HepG2 (cell line): ENCODE results near the gene NRSN2. TPM values are rescaled to one million over a fixed set of nuclear protein-coding genes. Genes with fewer than 3 reads are reported as not detected.

ENCODE experiments used
- ATAD3A ChIP-seq: sonication (generic); formaldehyde crosslinking; IDR thresholded peaks from 2 replicates; pipeline ENCODE4 v1.4.0; 2020; ENCODE audit warnings: missing genetic modification reagents
- BORCS8-MEF2B ChIP-seq: sonication (generic); formaldehyde crosslinking; IDR thresholded peaks from 2 replicates; pipeline ENCODE4 v1.8.0; 2022; ENCODE audit warnings: mild to moderate bottlenecking, missing genetic modification reagents
- BRCA1 ChIP-seq: sonication (generic); formaldehyde crosslinking; IDR thresholded peaks from 2 replicates; pipeline ENCODE4 v1.4.0; 2020; ENCODE audit warnings: missing genetic modification reagents
- DR1 ChIP-seq: sonication (generic); formaldehyde crosslinking; IDR thresholded peaks from 2 replicates; pipeline ENCODE4 v1.8.0; 2021; ENCODE audit warnings: mild to moderate bottlenecking, missing genetic modification reagents, inconsistent platforms
- FOXA3 ChIP-seq: IDR thresholded peaks from 2 replicates; pipeline ENCODE4 v1.6.1; 2016; ENCODE audit warnings: missing genetic modification reagents, missing compliant biosample characterization
- GRHL1 ChIP-seq: sonication (generic); formaldehyde crosslinking; conservative IDR thresholded peaks from 2 replicates; pipeline ENCODE4 v1.8.0; 2022; ENCODE audit warnings: missing genetic modification reagents
- HCFC1 ChIP-seq: fragments of 150-350 bp; IDR thresholded peaks from 2 replicates; pipeline ENCODE4 v1.6.1; 2014; ENCODE audit warnings: low read depth, low read length
- HNRNPH1 ChIP-seq: fragments of 200-400 bp; formaldehyde crosslinking; optimal IDR thresholded peaks from 2 replicates; pipeline ENCODE3; 2017; ENCODE audit warnings: mild to moderate bottlenecking, low read depth, low read length
- NFKB2 ChIP-seq: sonication (generic); formaldehyde crosslinking; IDR thresholded peaks from 2 replicates; pipeline ENCODE4 v1.4.0; 2020; ENCODE audit warnings: missing genetic modification reagents, borderline replicate concordance
- PAF1 ChIP-seq: IDR thresholded peaks from 2 replicates; pipeline ENCODE4 v1.6.1; 2016; ENCODE audit warnings: missing genetic modification reagents, missing compliant biosample characterization
- PHF20 ChIP-seq: sonication (generic); formaldehyde crosslinking; IDR thresholded peaks from 2 replicates; pipeline ENCODE4 v1.5.0; 2020; ENCODE audit warnings: mild to moderate bottlenecking, missing genetic modification reagents
- POLR2AphosphoS5 ChIP-seq: IDR thresholded peaks from 2 replicates; pipeline ENCODE4 v1.6.1; 2012; ENCODE audit warnings: low read depth, low read length
- SAP130 ChIP-seq: IDR thresholded peaks from 2 replicates; pipeline ENCODE4 v1.6.1; 2016; ENCODE audit warnings: low read depth
- STAG1 ChIP-seq: sonication (generic); formaldehyde crosslinking; IDR thresholded peaks from 2 replicates; pipeline ENCODE4 v1.4.0; 2020; ENCODE audit warnings: missing genetic modification reagents
- TFDP2 ChIP-seq: sonication (generic); formaldehyde crosslinking; IDR thresholded peaks from 2 replicates; pipeline ENCODE4 v1.4.0; 2020; ENCODE audit warnings: missing genetic modification reagents
- THAP11 ChIP-seq: IDR thresholded peaks from 2 replicates; pipeline ENCODE4 v1.6.1; 2016; ENCODE audit warnings: missing biosample characterization, missing genetic modification reagents
- TOE1 ChIP-seq: sonication (generic); formaldehyde crosslinking; IDR thresholded peaks from 2 replicates; pipeline ENCODE4 v1.4.0; 2020; ENCODE audit warnings: mild to moderate bottlenecking, missing genetic modification reagents
- UBTF ChIP-seq: sonication (generic); formaldehyde crosslinking; IDR thresholded peaks from 2 replicates; pipeline ENCODE4 v1.4.0; 2020; ENCODE audit warnings: mild to moderate bottlenecking, missing genetic modification reagents
- YY1 ChIP-seq: IDR thresholded peaks from 2 replicates; pipeline ENCODE4 v1.6.1; 2011; ENCODE audit warnings: low read length, low read depth, moderate library complexity, mild to moderate bottlenecking; ENCODE audit not compliant: insufficient read depth, insufficient replicate concordance
- ZBTB7A ChIP-seq: sonication (generic); formaldehyde crosslinking; IDR thresholded peaks from 2 replicates; pipeline ENCODE4 v1.8.0; 2022; ENCODE audit warnings: mild to moderate bottlenecking, missing genetic modification reagents
- ZFY ChIP-seq: sonication (generic); formaldehyde crosslinking; IDR thresholded peaks from 2 replicates; pipeline ENCODE4 v1.4.0; 2020; ENCODE audit warnings: missing genetic modification reagents
- ZMAT5 ChIP-seq: sonication (generic); formaldehyde crosslinking; IDR thresholded peaks from 2 replicates; pipeline ENCODE4 v1.5.0; 2020; ENCODE audit warnings: mild to moderate bottlenecking, low read depth, missing genetic modification reagents, borderline replicate concordance
- ZNF383 ChIP-seq: sonication (generic); formaldehyde crosslinking; IDR thresholded peaks from 2 replicates; pipeline ENCODE4 v1.4.0; 2020; ENCODE audit warnings: missing genetic modification reagents, mild to moderate bottlenecking, borderline replicate concordance
- ZNF660 ChIP-seq: sonication (generic); formaldehyde crosslinking; IDR thresholded peaks from 2 replicates; pipeline ENCODE4 v1.5.1; 2020; ENCODE audit warnings: mild to moderate bottlenecking, low read depth, missing genetic modification reagents, borderline replicate concordance
- ZNF766 ChIP-seq: sonication (generic); formaldehyde crosslinking; IDR thresholded peaks from 2 replicates; pipeline ENCODE4 v1.5.0; 2020; ENCODE audit warnings: missing genetic modification reagents, borderline replicate concordance
- ZNF891 ChIP-seq: sonication (generic); formaldehyde crosslinking; IDR thresholded peaks from 2 replicates; pipeline ENCODE4 v1.5.0; 2020; ENCODE audit warnings: mild to moderate bottlenecking, missing genetic modification reagents
- polyA plus RNA-seq, 8 experiments: library from polyadenylated mRNA; depleted of rRNA in 3 of 8; stranded (reverse) in 7 of 8; unstranded in 1 of 8; fragments of >200 nt; fragmentation: Illumina TruSeq in 4 of 8; extraction: Trizol in 4 of 8; gene quantifications; 2 replicates each; pipeline versions ENCODE4 v1.2.1 to v1.2.3, GENCODE V29; 2011 to 2016; ENCODE audit warnings: low read depth in 4 of 8, missing spikeins in 1 of 8, mixed read lengths in 1 of 8; ENCODE audit not compliant: insufficient read depth in 1 of 8
- total RNA-seq, 5 experiments: library from RNA; depleted of rRNA; stranded (reverse); fragments of >200 nt; fragmentation: Illumina TruSeq; extraction: Trizol; gene quantifications; 2 replicates each; pipeline ENCODE4 v1.2.3, GENCODE V29; 2016; ENCODE audit warnings: low read depth in 1 of 5

NRSN2 gene
- total and polyA plus RNA-seq, 2 of the 13 experiments (the other 11 are each of a cell fraction or from before 2014, with no cell fraction given), result 32.3 to 49.4 TPM

GRCh38 chr20:328027-328974 is 18.6 kb upstream of the NRSN2 start (continued):
- TF ChIP-seq ZBTB7A, result no peak
- TF ChIP-seq PAF1 (CRISPR knock-in tag), result peak; percentile 65; the same call in 1 of the 2 replicates
- TF ChIP-seq UBTF (CRISPR knock-in tag), result peak; percentile 16; the same call in 1 of the 2 replicates
- no peak for TF ChIP-seq TFDP2 (CRISPR knock-in tag)
- TF ChIP-seq DR1 (CRISPR knock-in tag), result no peak
- no peak for TF ChIP-seq YY1
- no peak for TF ChIP-seq ZNF766
- no peak for TF ChIP-seq THAP11
- peak; percentile 49 for TF ChIP-seq ZFY (CRISPR knock-in tag)
- TF ChIP-seq ATAD3A, result no peak
- no peak for TF ChIP-seq ZNF383
- TF ChIP-seq POLR2AphosphoS5, result peak; percentile 45; the same call in 1 of the 2 replicates
- TF ChIP-seq BRCA1 (CRISPR knock-in tag), result 0 out of 2 replicates have a peak, but pooled peaks have one; percentile 2
- no peak for TF ChIP-seq ZNF660 (CRISPR knock-in tag)
- TF ChIP-seq NFKB2, result no peak
- no peak for TF ChIP-seq ZMAT5 (CRISPR knock-in tag)
- TF ChIP-seq PHF20 (CRISPR knock-in tag), result no peak
- TF ChIP-seq TOE1 (CRISPR knock-in tag), result no peak
- no peak for TF ChIP-seq HCFC1
- no peak for TF ChIP-seq SAP130 (CRISPR knock-in tag)
- TF ChIP-seq GRHL1 (CRISPR knock-in tag), result no peak
- peak; percentile 17 for TF ChIP-seq HNRNPH1
- no peak for TF ChIP-seq FOXA3 (CRISPR knock-in tag)
- TF ChIP-seq BORCS8-MEF2B (CRISPR knock-in tag), result 0 out of 2 replicates have a peak, but pooled peaks have one; percentile 35
- no peak for TF ChIP-seq STAG1 (CRISPR knock-in tag)
- TF ChIP-seq ZNF891 (CRISPR knock-in tag), result no peak
